GM19023 (cell line): ENCODE results near the gene TMEM191C.
"Not testable (repeated sequence)": the region's sequence is repeated elsewhere in the genome, so short reads cannot be mapped to it uniquely, and the experiment has no call there.

Experiments used
- ATAC-seq: cut with Tn5 transposase; IDR thresholded peaks from one replicate; pipeline ENCODE4 v1.9.1; 2021; ENCODE audit warnings: mild to moderate bottlenecking, moderate library complexity; ENCODE audit not compliant: unreplicated experiment

Gene TMEM191C

GRCh38 chr22:21467337-21468193 lies at the start of gene TMEM191C:
Gene TMEM191C (plus strand): TSS chr22:21467387. CDS start chr22:21467460, 73 bp downstream.
- ATAC-seq, result not testable (repeated sequence)

GRCh38 chr22:21417853-21418252 lies 49.3 kb upstream of the TMEM191C start:
- peak; percentile 19 for ATAC-seq

- ATAC-seq, result not testable (repeated sequence)
Observed at GRCh38 chr22:21418974-21419638, 48.1 kb upstream of the TMEM191C start.

- ATAC-seq, result not testable (repeated sequence)
Observed at GRCh38 chr22:21420180-21420763, 46.9 kb upstream of the TMEM191C start.

- ATAC-seq, result not testable (repeated sequence)
Observed at GRCh38 chr22:21424084-21424709, 43.0 kb upstream of the TMEM191C start.

GRCh38 chr22:21434378-21435233 lies 32.6 kb upstream of the TMEM191C start:
- ATAC-seq, result not testable (repeated sequence)

- ATAC-seq, result not testable (repeated sequence)
Observed at GRCh38 chr22:21435998-21436810, 31.0 kb upstream of the TMEM191C start.

GRCh38 chr22:21438013-21438412 lies 29.2 kb upstream of the TMEM191C start:
- not testable (repeated sequence) for ATAC-seq

GRCh38 chr22:21440018-21440636 lies 27.1 kb upstream of the TMEM191C start:
- not testable (repeated sequence) for ATAC-seq

GRCh38 chr22:21440676-21441075 lies 26.5 kb upstream of the TMEM191C start:
- not testable (repeated sequence) for ATAC-seq

- not testable (repeated sequence) for ATAC-seq
Observed at GRCh38 chr22:21441170-21441569, 26.0 kb upstream of the TMEM191C start.

GRCh38 chr22:21442123-21442522 lies 25.1 kb upstream of the TMEM191C start:
- ATAC-seq, result not testable (repeated sequence)

GRCh38 chr22:21442646-21443045 lies 24.5 kb upstream of the TMEM191C start:
- ATAC-seq, result not testable (repeated sequence)

- ATAC-seq, result no peak
Observed at GRCh38 chr22:21443057-21443734, 24.0 kb upstream of the TMEM191C start.

GRCh38 chr22:21443735-21444421 lies 23.3 kb upstream of the TMEM191C start:
- no peak for ATAC-seq

- ATAC-seq, result no peak
Observed at GRCh38 chr22:21444701-21445436, 22.3 kb upstream of the TMEM191C start.
